NK-92 (cell line): Measurements from ENCODE around the gene TNFRSF11A.

Source experiments
- DNase-seq: peaks from one replicate; lab custom pipeline; 2025; ENCODE audit not compliant: unreplicated experiment; lab: John Stamatoyannopoulos, UW

Gene TNFRSF11A

DNA sequence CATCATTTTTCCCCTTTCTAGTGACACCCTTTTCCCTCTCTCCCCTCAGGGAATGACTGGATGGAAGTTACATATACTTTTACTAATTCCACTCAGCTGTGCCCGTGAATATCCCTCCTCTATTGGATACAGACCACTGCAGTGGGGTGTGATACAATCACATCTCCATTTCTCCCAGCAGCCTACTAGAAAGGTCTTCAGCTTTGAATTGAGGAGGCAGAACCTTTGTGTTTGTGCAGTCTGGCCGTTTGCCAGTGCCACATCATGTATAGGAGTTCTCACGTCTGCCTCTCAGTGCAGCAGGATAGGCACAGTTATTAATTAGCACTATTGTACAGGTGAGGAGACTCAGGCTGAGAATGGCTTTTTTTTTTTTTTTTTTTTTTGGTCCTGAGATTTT, 16.4 kb downstream of the TNFRSF11A start:
- no peak for DNase-seq

DNA sequence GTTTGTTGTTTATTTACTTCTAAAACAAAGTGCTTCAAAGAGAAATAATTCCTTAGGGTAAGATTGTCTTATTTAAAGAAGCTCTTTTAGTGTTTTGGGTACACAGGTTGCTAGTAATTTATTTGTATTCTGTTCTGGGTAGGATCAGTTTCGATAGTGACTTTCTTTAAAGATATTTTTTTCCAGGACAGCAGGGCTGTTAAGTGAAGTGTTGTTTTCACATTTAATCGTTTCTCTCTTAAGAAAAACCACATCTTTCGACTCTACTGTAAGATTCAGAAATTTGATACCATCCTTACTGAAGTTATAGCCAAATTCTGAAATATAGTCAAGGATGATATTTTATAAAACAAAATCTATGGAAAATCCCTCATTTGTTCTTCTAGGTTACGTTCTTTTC, 17.8 kb downstream of the TNFRSF11A start:
- DNase-seq: no peak

DNA sequence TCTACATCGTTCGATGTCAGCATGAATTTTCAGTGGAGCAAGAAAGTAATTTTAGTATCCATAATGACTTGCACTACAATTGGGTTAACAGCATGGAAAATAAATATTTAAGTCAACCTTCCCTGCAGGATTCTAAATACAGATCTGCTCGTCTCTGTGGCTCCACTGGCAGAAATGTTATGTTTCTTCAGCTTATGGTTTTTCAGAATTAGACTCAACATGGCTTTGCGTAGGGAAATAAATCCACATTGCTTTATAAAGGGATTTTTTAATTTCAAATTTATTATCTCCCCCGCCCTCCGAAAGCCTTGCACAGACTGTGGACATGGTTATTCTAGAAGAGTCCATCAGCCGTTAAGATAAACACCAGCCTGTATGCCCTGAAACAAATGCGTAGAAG, 18.2 kb downstream of the TNFRSF11A start:
- DNase-seq: no peak

DNA sequence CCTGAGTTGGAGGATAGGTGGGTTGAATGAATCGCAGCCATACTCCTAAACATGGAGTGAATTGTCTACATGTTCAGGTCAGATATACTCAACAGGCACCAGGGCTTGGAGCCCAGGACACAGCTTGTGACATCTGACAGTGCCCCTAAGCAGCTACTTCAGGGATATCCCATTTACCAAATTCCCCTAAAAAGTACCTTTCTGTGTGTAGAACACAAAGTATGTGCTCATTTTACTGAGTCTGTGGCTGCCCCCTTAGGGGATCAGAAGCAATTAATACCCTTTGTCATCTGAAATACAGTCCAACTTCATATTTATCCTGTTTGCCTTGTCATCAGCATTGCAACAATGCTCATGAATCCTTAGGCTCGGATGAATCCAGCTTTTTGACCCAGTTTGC, 20.8 kb downstream of the TNFRSF11A start:
- no peak for DNase-seq

DNA sequence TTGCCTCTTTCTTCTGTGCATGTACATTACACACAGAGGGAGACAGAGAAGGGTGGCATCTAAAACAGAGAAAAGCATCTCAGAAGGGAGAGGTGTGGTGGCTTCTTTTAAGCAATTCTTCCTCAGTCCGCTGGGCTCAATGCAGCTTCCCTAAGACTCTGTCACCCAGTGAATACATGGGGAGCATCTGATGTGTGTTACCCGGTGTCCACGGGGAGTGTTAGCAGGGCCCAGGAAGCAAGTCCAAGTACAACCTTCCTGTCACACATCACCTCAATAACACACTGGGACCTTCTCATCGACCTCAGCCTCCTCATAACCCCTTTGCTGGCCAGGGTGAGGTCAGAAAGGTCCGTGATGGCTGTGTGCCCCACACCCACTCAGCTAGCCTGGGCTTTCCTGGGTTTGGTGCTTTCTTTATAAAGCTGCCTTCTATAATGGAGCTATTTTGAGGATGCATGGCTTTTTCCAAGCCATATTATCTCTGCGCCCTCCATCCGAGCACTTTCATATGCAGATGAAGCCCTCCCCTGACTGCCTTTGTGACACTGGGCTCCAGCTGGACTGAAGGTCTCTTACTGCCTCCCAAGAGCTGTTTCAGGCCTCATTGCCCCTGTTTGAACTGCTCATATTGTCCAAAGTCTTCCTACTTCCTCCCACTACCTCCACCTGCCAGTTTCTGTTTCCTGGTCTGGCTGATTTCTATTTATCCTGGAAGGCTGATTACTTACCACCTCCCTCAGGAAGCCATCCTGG, 21.4 kb downstream of the TNFRSF11A start:
- no peak for DNase-seq

DNA sequence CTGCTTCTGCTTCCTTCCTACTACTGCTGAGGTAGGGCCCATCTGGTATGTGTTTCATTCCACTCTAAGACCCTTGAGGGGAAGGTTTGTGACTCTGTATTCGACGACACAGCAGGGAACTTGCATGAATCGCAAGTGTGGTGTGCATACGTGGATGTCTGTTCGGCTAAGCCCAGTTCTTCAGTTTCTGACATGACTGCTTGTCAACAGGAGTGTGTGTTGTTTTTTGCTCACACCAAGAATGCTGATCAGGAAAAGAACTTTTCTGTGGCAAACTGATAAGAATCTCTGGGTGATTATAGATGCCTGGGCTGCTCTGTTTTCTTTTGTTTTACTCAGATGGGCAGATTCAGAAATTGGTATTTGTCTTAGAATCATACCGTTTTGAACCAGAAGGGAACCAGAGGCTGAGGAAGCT, 22.0 kb downstream of the TNFRSF11A start:
- DNase-seq: no peak

DNA sequence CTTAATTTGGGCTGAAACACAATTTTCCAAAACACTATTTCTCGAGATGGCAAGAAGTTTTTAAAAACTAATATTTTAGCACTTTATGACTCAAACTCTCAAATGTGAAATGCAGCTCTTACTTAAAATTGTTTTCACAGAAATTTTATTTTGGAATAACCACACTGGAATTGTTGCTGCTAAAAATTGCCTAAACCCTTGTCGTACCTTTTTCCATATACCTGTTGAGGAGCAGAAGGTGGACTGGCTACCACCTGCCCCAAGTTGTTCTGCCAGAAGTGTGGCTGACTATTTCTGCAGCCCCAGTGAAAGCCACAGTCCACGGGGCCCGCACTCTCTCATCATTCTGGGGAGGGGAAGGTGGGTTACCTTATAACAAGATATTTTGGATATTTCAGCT, 23.4 kb downstream of the TNFRSF11A start:
- DNase-seq: no peak

DNA sequence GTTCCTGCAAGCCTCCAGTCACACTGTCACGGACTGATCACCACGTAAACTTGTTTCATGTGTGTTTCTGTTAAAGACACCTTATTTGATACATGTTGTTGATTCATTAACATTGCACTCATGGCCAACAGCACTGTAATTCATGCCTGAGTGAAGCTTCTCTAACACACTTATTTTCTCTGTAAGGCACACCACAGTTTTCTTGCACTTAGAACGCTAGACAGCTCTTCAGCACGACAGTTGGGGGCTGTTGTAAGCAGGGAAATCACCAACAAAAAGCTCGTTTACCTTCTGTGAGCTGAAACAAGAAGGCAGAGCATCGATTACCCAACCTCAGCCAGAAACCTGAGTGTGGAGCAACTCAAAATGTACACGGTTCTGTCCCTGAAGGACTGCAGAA, 28.1 kb downstream of the TNFRSF11A start:
- DNase-seq: no peak

DNA sequence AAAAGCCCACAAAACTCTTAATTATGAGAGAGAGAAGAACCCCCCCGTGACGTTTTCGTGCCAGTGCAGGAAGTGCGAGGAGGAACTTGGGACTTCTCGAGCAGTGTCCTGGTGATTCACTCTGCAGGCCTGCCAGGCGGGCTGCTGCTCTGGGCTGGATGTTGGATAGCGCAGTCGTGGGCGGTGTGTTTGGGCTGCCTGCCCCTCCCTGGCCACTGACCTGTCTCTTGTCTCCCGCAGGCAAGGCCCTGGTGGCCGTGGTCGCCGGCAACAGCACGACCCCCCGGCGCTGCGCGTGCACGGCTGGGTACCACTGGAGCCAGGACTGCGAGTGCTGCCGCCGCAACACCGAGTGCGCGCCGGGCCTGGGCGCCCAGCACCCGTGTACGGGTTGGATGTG, 29.0 kb downstream of the TNFRSF11A start:
- no peak for DNase-seq

DNA sequence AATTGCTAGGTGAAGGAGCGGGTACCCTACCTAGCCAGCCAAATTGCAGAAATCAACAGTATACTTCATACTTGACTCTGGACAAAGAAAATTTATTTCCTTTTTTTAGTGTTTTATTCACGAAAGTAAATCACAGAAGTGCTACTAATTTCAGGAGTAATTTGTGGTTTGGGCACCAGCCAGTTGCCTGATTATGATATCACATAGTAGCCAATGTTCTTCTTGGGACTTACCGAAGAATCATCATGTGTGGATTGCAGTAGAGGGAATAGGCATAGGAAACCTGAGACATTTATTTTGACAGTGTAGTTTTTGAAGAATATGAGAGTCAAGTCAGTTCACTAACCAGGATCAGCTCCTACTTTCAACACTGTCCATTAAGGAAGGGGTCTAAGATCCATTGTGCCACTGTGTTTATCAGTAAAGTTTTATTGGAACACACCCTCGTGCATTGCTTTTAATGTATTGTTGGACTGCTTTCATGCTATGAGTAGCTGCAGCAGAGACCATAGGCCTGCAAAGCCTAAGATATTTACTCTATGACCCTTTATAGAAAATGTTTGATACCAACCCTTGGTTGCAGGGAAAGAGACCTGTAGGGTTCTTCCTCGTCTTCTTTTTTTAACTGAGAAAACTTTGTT, 32.1 kb downstream of the TNFRSF11A start:
- no peak for DNase-seq

DNA sequence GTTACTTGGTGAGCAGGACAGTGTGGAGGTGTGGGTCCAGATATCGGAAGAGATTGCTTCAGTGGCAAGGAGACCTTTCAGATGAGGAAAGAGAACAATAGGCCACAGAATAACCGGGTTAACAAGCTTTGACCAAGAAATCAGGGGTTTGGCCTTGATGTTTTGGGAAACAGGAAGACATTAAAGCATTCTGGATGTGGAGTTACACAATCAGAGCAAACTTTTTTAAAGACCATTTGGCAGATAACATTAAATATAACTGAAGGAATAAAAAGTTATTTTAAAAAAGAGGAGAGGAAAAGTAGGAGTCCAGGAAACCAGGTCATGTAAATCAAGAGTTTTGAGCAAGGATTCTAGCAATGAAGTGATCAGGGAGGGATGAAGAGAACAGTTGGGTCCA, 35.7 kb downstream of the TNFRSF11A start:
- no peak for DNase-seq

DNA sequence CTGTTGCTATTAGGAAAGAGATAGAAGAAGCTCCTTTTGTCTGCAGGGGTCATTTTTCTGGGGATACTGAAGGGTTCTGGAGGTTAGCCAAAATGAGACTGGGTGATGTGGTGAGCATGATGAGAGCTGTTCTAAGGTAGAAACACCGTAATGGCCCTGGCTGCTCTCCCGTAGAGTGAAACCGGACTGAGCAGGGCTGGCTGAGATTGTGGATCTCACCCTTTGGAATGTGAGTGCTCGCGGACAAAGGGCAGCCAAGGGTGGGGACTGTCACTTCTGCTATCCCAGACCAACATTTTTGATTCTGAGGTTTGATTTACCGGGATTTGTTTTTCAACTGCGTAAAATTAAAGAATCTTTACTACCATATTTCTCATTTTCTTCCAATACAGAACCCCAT, 36.2 kb downstream of the TNFRSF11A start:
- no peak for DNase-seq

DNA sequence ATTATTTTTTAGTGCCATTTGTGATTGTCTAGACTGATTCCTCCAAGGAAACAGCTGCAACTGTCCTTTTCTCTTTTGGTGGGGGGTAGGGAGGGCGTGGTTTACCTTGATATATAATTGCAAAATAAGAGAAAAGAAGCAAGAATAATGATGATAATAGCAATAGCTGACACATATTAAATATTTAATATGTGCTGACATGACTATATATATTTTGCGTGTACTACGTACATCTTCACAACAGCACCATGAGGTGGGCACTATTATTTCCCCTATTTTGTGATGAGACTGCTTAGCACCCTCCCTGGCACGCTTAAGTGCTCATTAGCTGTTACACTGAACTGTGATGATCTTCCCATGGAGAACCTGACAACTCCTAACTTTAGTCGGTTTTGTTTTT, 39.4 kb downstream of the TNFRSF11A start:
- no peak for DNase-seq

DNA sequence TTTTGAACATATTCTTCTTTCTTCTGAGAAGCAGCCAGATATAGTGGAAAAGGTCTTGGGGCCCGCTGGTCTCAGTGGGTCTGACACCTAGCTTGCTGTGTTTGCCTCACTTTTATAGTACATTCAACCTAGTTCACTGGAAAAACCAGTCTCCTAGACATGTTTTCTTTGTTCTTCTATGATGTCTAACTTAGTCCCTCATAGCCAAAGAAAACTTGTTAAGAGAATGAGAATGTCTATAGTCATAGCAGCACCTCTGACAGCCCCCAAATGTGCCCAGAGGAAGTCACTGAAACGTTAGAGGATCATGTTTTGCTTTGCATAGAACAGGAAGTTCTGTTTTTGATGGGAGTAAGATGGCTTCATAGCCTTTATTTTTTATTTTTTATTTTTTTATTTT, 40.3 kb downstream of the TNFRSF11A start:
- DNase-seq: no peak

DNA sequence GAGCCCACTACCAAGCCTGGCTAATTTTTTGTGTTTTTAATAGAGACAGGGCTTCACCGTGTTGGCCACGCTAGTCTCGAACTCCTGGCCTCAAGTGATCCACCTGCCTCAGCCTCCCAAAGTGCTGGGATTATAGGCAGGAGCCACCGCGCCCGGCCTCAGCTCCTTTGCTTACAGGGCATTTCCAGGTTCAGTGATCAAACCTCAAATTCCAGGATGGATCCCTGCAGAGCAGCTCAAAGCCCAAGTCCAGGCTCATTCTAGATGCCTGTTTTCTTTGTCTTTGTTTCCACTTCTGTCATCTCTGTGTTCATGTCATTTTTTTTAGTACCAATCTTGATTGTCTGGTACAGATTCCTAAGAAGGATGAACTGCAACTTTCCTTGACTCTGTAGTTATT, 41.9 kb downstream of the TNFRSF11A start:
- no peak for DNase-seq

DNA sequence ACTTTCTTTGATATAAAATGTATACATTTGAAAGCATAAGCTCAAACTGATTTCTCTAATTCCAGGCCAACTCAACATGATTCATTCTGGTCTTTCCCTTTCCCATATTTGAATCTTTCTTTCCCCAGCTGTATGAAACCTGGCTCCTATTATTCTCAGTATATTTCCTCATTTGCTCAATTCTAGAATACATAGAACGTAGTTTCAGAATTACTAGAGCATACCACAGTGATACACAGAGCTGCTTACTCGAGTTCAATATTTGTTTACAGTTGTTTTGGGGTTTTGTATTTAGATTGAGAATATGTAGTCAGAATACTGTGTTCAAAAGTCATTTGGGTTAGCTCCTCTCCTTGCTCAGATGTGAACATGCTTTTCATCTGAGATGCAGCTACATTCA, 43.0 kb downstream of the TNFRSF11A start:
- DNase-seq: no peak

DNA sequence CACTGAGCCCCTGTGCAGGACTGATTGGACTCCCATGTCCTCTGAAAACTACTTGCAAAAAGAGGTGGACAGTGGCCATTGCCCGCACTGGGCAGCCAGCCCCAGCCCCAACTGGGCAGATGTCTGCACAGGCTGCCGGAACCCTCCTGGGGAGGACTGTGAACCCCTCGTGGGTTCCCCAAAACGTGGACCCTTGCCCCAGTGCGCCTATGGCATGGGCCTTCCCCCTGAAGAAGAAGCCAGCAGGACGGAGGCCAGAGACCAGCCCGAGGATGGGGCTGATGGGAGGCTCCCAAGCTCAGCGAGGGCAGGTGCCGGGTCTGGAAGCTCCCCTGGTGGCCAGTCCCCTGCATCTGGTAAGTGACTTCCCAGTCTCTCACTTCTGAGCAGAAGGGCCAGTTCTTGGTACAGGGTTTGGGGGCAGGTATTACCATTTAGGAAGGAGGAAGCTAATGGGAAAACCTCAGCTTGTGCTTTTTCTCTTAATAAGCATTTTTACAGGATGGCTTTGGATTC, 44.1 kb downstream of the TNFRSF11A start:
- no peak for DNase-seq

DNA sequence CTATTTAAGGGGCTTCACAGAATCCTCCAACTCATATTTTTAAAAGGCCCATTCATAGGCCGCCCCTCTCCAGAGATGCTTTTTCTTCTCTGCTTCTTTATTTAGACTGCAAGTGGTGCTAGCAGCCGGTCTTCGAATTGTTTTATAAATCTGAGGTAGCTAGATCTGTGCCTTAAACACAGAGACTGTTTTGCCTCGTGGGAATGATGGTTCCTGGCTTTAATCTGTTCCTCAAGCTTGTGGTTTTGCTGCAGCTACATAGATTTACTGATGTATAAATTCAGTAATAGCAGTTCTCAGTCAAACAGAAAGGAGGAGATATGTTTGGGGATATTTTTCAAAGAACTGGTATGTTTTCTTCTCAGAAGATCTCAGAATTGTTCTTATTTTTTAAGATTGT, 45.3 kb downstream of the TNFRSF11A start:
- no peak for DNase-seq

DNA sequence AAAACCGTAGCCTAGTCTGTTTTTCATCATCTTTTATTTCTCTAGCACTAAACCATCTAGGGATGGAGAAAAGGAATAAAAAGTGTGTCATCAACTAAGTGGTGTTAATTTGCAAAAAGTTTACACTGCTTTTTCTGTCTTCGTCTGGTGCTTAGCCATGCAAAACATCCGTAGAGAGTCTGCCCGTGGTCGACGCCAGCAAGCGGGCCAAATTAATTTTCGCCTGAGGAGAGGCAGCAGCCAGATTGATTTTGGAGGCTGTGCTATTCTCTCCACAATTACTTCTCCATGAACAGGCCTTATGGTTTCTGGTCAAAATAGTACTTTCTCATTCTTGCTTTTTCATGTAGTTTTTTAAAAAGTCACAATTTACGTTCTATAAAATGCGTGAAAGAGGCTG, 46.3 kb downstream of the TNFRSF11A start:
- DNase-seq: no peak

DNA sequence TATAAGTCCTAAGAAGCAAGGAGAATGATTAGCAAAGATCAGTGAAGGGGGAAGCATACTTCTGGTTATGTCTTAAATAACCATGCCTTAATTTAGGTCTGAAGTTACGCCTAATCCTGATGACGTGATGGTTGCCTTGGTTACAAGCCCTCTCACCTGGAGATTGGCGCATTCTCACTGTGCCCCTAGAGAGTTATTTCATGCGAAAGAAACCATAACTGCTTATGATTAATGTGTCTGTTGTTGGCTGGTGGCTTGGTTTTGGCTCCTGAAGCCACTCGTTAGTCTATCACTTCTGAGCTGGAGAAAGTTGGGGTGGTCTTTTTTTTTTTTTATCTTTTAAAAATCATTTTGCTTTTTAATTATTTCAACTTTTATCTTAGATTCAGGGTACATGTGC, 47.0 kb downstream of the TNFRSF11A start:
- DNase-seq: no peak

DNA sequence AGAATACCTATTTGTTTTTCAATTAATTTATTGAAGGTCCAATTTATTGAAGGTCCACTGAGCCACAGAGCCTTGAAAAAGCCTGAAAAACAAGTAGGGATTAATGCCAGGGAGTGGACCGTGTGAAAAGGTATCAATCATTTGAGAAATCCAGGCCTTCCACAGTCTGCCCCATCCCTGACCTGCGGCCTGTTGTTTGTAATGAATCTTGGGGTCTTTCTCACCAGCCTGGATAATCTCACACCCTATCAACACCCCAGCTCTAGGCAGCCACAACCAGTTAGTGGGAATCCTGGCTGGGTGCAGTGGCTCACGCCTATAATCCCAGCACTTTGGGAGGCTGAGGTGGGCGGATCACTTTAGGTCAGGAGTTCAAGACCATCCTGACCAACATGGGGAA, 47.8 kb downstream of the TNFRSF11A start:
- DNase-seq: no peak

DNA sequence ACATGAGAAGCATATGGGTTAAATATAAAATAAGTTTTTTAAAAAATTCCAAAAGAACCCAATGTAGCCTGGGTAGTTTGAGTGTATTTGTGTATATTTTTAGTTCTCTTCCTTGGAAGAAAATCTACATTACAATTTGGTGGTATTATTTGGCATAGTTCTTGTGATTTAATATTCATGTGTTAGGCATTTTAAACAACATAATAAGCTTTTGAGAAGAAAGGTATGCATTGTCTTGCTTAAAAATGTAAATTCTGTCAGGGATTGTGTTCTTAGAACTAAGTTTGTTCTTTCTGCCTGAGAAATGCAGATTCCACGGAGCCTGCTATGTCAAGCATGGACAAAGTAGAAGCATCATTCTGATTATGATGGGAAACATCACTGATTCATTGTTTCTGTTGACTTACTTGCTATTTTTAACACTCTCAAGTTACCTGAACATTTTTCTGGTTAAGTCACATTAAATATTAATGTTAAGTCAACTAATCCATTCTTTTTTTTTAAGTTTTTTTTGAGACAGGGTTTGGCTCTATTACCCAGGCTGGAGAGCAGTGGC, 49.4 kb downstream of the TNFRSF11A start:
- no peak for DNase-seq
